Activated naive CD4-positive, alpha-beta T cell treated with anti-CD3 and anti-CD28 coated beads, Interleukin-2, amount 10 ng/mL, durations not matched to agents 7 days and 5 days (primary cell): ENCODE data around the gene CACNA2D3.

ENCODE experiments used
- CTCF ChIA-PET: fragments of 350-600 bp; sonication (Branson Sonifier 250); formaldehyde crosslinking; loops from one replicate; lab custom pipeline; 2021; ENCODE audit warnings: antibody characterized with exemption; lab: Charles Lee
- DNase-seq: peaks from one replicate; pipeline ENCODE4 v3.0.0-alpha.2; 2020
- H3K27ac Mint-ChIP-seq: one replicate; pipeline ENCODE4 v1.8.0; 2021; ENCODE audit warnings: mild to moderate bottlenecking, moderate library complexity, mixed read lengths
- H3K27me3 Mint-ChIP-seq: one replicate; pipeline ENCODE4 v1.8.0; 2021; ENCODE audit warnings: mild to moderate bottlenecking, mixed read lengths
- H3K36me3 Mint-ChIP-seq: one replicate; pipeline ENCODE4 v1.8.0; 2021; ENCODE audit warnings: mixed read lengths
- H3K4me1 Mint-ChIP-seq: one replicate; pipeline ENCODE4 v1.8.0; 2021; ENCODE audit warnings: mixed read lengths
- H3K4me3 Mint-ChIP-seq: one replicate; pipeline ENCODE4 v1.8.0; 2021; ENCODE audit warnings: mild to moderate bottlenecking, moderate library complexity, mixed read lengths
- H3K9me3 Mint-ChIP-seq: one replicate; pipeline ENCODE4 v1.8.0; 2021; ENCODE audit warnings: mixed read lengths

CACNA2D3 gene

GRCh38 chr3:54528668-54529067, 406.3 kb downstream of the CACNA2D3 start:
- no peak for DNase-seq
- Mint-ChIP-seq H3K4me1 (no peaks in the 10 kb centered on the region), H3K36me3 (no peaks in the 10 kb centered on the region), H3K9me3 (peaks cover 10% of the 10 kb centered on the region), H3K4me3 (no peak overlapping the region), H3K27ac (no peak overlapping the region), H3K27me3 (no peaks in the 10 kb centered on the region)
- CTCF ChIA-PET: no interaction called here

GRCh38 chr3:54530091-54530490, 407.7 kb downstream of the CACNA2D3 start:
- H3K27me3 Mint-ChIP-seq: no peaks in the 10 kb centered on the region
- no peak overlapping the region for H3K27ac Mint-ChIP-seq
- H3K36me3 Mint-ChIP-seq: no peaks in the 10 kb centered on the region
- H3K9me3 Mint-ChIP-seq: peaks cover 10% of the 10 kb centered on the region
- CTCF ChIA-PET: no interaction called here
- no peak overlapping the region for H3K4me3 Mint-ChIP-seq
- no peaks in the 10 kb centered on the region for H3K4me1 Mint-ChIP-seq
- no peak for DNase-seq

GRCh38 chr3:54530944-54531343, 408.6 kb downstream of the CACNA2D3 start:
- H3K36me3 Mint-ChIP-seq: no peaks in the 10 kb centered on the region
- H3K27me3 Mint-ChIP-seq: no peaks in the 10 kb centered on the region
- peaks cover 7% of the 10 kb centered on the region for H3K9me3 Mint-ChIP-seq
- DNase-seq: no peak
- H3K4me3 Mint-ChIP-seq: no peak overlapping the region
- no peak overlapping the region for H3K27ac Mint-ChIP-seq
- no peaks in the 10 kb centered on the region for H3K4me1 Mint-ChIP-seq
- CTCF ChIA-PET: no interaction called here

- no peak overlapping the region for H3K4me3 Mint-ChIP-seq
- no peak for DNase-seq
- no peaks in the 10 kb centered on the region for H3K27me3 Mint-ChIP-seq
- no peak overlapping the region for H3K27ac Mint-ChIP-seq
- CTCF ChIA-PET: no interaction called here
- no peaks in the 10 kb centered on the region for H3K36me3 Mint-ChIP-seq
- no peaks in the 10 kb centered on the region for H3K4me1 Mint-ChIP-seq
- peaks cover 5% of the 10 kb centered on the region for H3K9me3 Mint-ChIP-seq
These were observed 409.4 kb downstream of the CACNA2D3 start for GRCh38 chr3:54531741-54532140.

- CTCF ChIA-PET: no interaction called here
- DNase-seq: no peak
- Mint-ChIP-seq H3K27ac (no peak overlapping the region), H3K27me3 (no peaks in the 10 kb centered on the region), H3K4me3 (no peak overlapping the region), H3K36me3 (no peaks in the 10 kb centered on the region), H3K4me1 (no peaks in the 10 kb centered on the region), H3K9me3 (peaks cover 2% of the 10 kb centered on the region)
These were observed 411.5 kb downstream of the CACNA2D3 start for GRCh38 chr3:54533856-54534255.

GRCh38 chr3:54535619-54536018, 413.3 kb downstream of the CACNA2D3 start:
- Mint-ChIP-seq H3K9me3 (peaks cover 2% of the 10 kb centered on the region), H3K4me1 (no peaks in the 10 kb centered on the region), H3K4me3 (no peak overlapping the region), H3K36me3 (no peaks in the 10 kb centered on the region), H3K27me3 (no peaks in the 10 kb centered on the region), H3K27ac (no peak overlapping the region)
- no peak for DNase-seq
- CTCF ChIA-PET: no interaction called here

GRCh38 chr3:54536450-54536849, 414.1 kb downstream of the CACNA2D3 start:
- no peak overlapping the region for H3K4me3 Mint-ChIP-seq
- no peak overlapping the region for H3K27ac Mint-ChIP-seq
- H3K4me1 Mint-ChIP-seq: no peaks in the 10 kb centered on the region
- no peak for DNase-seq
- CTCF ChIA-PET: no interaction called here
- peaks cover 2% of the 10 kb centered on the region for H3K9me3 Mint-ChIP-seq
- H3K36me3 Mint-ChIP-seq: no peaks in the 10 kb centered on the region
- no peaks in the 10 kb centered on the region for H3K27me3 Mint-ChIP-seq

GRCh38 chr3:54537506-54537905, 415.2 kb downstream of the CACNA2D3 start:
- no peaks in the 10 kb centered on the region for H3K27me3 Mint-ChIP-seq
- H3K4me3 Mint-ChIP-seq: no peak overlapping the region
- H3K36me3 Mint-ChIP-seq: no peaks in the 10 kb centered on the region
- no peaks in the 10 kb centered on the region for H3K4me1 Mint-ChIP-seq
- DNase-seq: no peak
- peaks cover 2% of the 10 kb centered on the region for H3K9me3 Mint-ChIP-seq
- CTCF ChIA-PET: interaction anchor here (0.6 kb wide), 1 partner anchor 1570 kb away, joined by 3 read pairs; no protein-coding TSS in a partner anchor
- H3K27ac Mint-ChIP-seq: no peak overlapping the region

GRCh38 chr3:54538346-54538745, 416.0 kb downstream of the CACNA2D3 start:
- Mint-ChIP-seq H3K4me1 (no peaks in the 10 kb centered on the region), H3K27ac (no peak overlapping the region), H3K4me3 (no peak overlapping the region), H3K36me3 (no peaks in the 10 kb centered on the region), H3K27me3 (no peaks in the 10 kb centered on the region), H3K9me3 (no peaks in the 10 kb centered on the region)
- no peak for DNase-seq
- CTCF ChIA-PET: no interaction called here

GRCh38 chr3:54541369-54541768, 419.0 kb downstream of the CACNA2D3 start:
- no peaks in the 10 kb centered on the region for H3K36me3 Mint-ChIP-seq
- H3K27ac Mint-ChIP-seq: no peak overlapping the region
- H3K27me3 Mint-ChIP-seq: no peaks in the 10 kb centered on the region
- H3K4me3 Mint-ChIP-seq: no peak overlapping the region
- no peaks in the 10 kb centered on the region for H3K9me3 Mint-ChIP-seq
- CTCF ChIA-PET: no interaction called here
- no peaks in the 10 kb centered on the region for H3K4me1 Mint-ChIP-seq
- no peak for DNase-seq

GRCh38 chr3:54543446-54543845, 421.1 kb downstream of the CACNA2D3 start:
- H3K36me3 Mint-ChIP-seq: no peaks in the 10 kb centered on the region
- no peak for DNase-seq
- CTCF ChIA-PET: no interaction called here
- no peak overlapping the region for H3K27ac Mint-ChIP-seq
- H3K4me1 Mint-ChIP-seq: no peaks in the 10 kb centered on the region
- no peak overlapping the region for H3K4me3 Mint-ChIP-seq
- no peaks in the 10 kb centered on the region for H3K27me3 Mint-ChIP-seq
- H3K9me3 Mint-ChIP-seq: peaks cover 1% of the 10 kb centered on the region

- Mint-ChIP-seq H3K36me3 (no peaks in the 10 kb centered on the region), H3K4me1 (no peaks in the 10 kb centered on the region), H3K4me3 (no peak overlapping the region), H3K9me3 (peaks cover 7% of the 10 kb centered on the region), H3K27me3 (no peaks in the 10 kb centered on the region), H3K27ac (no peak overlapping the region)
- no peak for DNase-seq
- CTCF ChIA-PET: no interaction called here
These were observed 424.7 kb downstream of the CACNA2D3 start for GRCh38 chr3:54547051-54547450.

- CTCF ChIA-PET: interaction anchor here (0.6 kb wide), 1 partner anchor 10 kb away, joined by 3 read pairs; no protein-coding TSS in a partner anchor
These were observed 425.5 kb downstream of the CACNA2D3 start for GRCh38 chr3:54547846-54548245.

GRCh38 chr3:54549607-54550220, 427.4 kb downstream of the CACNA2D3 start:
- no peaks in the 10 kb centered on the region for H3K36me3 Mint-ChIP-seq

More at GRCh38 chr3:54547846-54548245, 425.5 kb downstream of the CACNA2D3 start:
- Mint-ChIP-seq H3K4me1 (no peaks in the 10 kb centered on the region), H3K27ac (no peak overlapping the region), H3K27me3 (no peaks in the 10 kb centered on the region), H3K36me3 (no peaks in the 10 kb centered on the region), H3K9me3 (peaks cover 7% of the 10 kb centered on the region), H3K4me3 (no peak overlapping the region)
- DNase-seq: no peak

GRCh38 chr3:54550221-54550977, 428.0 kb downstream of the CACNA2D3 start:
- Mint-ChIP-seq H3K9me3 (peaks cover 7% of the 10 kb centered on the region), H3K27ac (no peak overlapping the region), H3K36me3 (no peaks in the 10 kb centered on the region), H3K4me1 (no peaks in the 10 kb centered on the region), H3K4me3 (no peak overlapping the region), H3K27me3 (no peaks in the 10 kb centered on the region)
- CTCF ChIA-PET: no interaction called here
- DNase-seq: no peak

More at GRCh38 chr3:54549607-54550220, 427.4 kb downstream of the CACNA2D3 start:
- H3K27ac Mint-ChIP-seq: no peak overlapping the region
- H3K4me1 Mint-ChIP-seq: no peaks in the 10 kb centered on the region
- CTCF ChIA-PET: no interaction called here
- H3K4me3 Mint-ChIP-seq: no peak overlapping the region
- peaks cover 7% of the 10 kb centered on the region for H3K9me3 Mint-ChIP-seq
- no peak for DNase-seq
- no peaks in the 10 kb centered on the region for H3K27me3 Mint-ChIP-seq
